ENCODE results near the gene TUBA3D. TPM values are rescaled to one million over a fixed set of nuclear protein-coding genes. Genes with fewer than 3 reads are reported as not detected.
"Not testable (repeated sequence)": the region's sequence is repeated elsewhere in the genome, so short reads cannot be mapped to it uniquely, and the experiment has no call there.

TUBA3D gene
- total and polyA plus RNA-seq, 2 donors from 2014 or later: not detected

DNA sequence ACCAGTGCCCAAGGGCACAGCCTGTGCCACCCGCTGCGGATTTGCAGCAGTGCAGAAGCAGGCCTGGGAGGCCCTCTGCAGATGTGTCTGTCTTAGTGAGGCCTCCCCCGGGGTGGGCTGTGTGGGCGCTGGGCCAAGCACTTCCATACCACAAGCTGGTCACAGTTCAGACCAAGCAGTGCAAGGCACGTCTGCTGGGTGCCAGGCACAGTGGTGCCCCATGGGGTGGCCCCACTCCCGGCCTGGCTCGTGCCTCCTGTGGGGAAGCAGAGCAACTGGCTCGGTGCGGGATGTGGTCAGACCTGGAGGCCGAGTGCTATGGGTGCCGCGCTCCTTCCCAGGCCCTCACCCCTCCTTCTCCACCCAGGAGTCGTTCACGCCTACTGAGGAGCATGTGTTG, 39.3 kb downstream of the TUBA3D start:
- H3K4me1 ChIP-seq (ENCODE audit: control insufficient read depth in 2 of 3, insufficient read depth in 2 of 3, low read depth in 1 of 3, low read length in 3 of 3); DNase-seq; H3K27ac ChIP-seq (ENCODE audit: low read depth in 2 of 2, low read length in 2 of 2); H3K4me3 ChIP-seq (ENCODE audit: low read length in 3 of 3); H3K36me3 ChIP-seq (ENCODE audit: control insufficient read depth in 2 of 3, insufficient read depth in 3 of 3, low read length in 3 of 3); H3K9ac ChIP-seq (ENCODE audit: low read length in 3 of 3); intact Hi-C loops (cut with DNase I); H3K27me3 ChIP-seq (ENCODE audit: control insufficient read depth, insufficient read depth, low read length); FAIRE-seq; H3K9me3 ChIP-seq (ENCODE audit: control insufficient read depth in 2 of 3, insufficient read depth in 1 of 3, low read length in 3 of 3): not testable (repeated sequence)

DNA sequence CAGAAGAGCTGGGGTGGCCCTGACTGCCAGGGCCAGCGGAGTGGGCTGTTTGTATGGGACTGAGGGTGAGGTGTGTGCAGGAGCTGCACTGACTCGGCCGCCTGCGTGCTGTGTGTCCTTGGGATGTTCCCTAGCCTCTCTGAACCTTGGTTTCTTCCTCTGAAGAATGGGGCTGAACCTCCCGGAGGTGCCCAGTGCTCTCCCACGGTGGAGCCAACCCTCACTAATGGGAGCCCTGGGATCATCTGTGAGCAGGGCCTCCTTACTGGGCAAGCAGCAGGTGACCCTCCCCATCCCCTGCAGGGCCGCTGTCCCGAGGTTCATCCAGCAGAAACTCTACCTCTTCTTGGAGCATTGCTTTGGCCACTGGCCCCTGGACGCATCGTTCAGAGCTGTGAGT, 40.1 kb downstream of the TUBA3D start:
- Histone ChIP-seq H3K27me3 (ENCODE audit: control insufficient read depth, insufficient read depth, low read length) (no peaks in the 10 kb centered on the region), H3K27ac (ENCODE audit: low read depth in 2 of 2, low read length in 2 of 2) (no peak overlapping the region), H3K4me3 (ENCODE audit: low read length in 3 of 3) (no peak overlapping the region), H3K9ac (ENCODE audit: low read length in 3 of 3) (no peak overlapping the region), H3K4me1 (ENCODE audit: control insufficient read depth in 2 of 3, insufficient read depth in 2 of 3, low read depth in 1 of 3, low read length in 3 of 3) (no peaks in the 10 kb centered on the region), H3K9me3 (ENCODE audit: control insufficient read depth in 2 of 3, insufficient read depth in 1 of 3, low read length in 3 of 3) (no peaks in the 10 kb centered on the region), H3K36me3 (ENCODE audit: control insufficient read depth in 2 of 3, insufficient read depth in 3 of 3, low read length in 3 of 3) (no peaks in the 10 kb centered on the region)
- intact Hi-C loops (cut with DNase I): no loop called here
- no peak for DNase-seq
- no peak for FAIRE-seq
- TF ChIP-seq, protein P1, sequence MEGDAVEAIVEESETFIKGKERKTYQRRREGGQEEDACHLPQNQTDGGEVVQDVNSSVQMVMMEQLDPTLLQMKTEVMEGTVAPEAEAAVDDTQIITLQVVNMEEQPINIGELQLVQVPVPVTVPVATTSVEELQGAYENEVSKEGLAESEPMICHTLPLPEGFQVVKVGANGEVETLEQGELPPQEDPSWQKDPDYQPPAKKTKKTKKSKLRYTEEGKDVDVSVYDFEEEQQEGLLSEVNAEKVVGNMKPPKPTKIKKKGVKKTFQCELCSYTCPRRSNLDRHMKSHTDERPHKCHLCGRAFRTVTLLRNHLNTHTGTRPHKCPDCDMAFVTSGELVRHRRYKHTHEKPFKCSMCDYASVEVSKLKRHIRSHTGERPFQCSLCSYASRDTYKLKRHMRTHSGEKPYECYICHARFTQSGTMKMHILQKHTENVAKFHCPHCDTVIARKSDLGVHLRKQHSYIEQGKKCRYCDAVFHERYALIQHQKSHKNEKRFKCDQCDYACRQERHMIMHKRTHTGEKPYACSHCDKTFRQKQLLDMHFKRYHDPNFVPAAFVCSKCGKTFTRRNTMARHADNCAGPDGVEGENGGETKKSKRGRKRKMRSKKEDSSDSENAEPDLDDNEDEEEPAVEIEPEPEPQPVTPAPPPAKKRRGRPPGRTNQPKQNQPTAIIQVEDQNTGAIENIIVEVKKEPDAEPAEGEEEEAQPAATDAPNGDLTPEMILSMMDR (IDR thresholded peaks at IDR 0.05; ENCODE audit: borderline replicate concordance, extremely low read depth, insufficient read depth): no peak

GRCh38 chr2:131516621-131517020, 40.7 kb downstream of the TUBA3D start:
- H3K27me3 ChIP-seq (ENCODE audit: control insufficient read depth, insufficient read depth, low read length); intact Hi-C loops (cut with DNase I); H3K9ac ChIP-seq (ENCODE audit: low read length in 3 of 3); H3K4me1 ChIP-seq (ENCODE audit: control insufficient read depth in 2 of 3, insufficient read depth in 2 of 3, low read depth in 1 of 3, low read length in 3 of 3); H3K36me3 ChIP-seq (ENCODE audit: control insufficient read depth in 2 of 3, insufficient read depth in 3 of 3, low read length in 3 of 3); H3K27ac ChIP-seq (ENCODE audit: low read depth in 2 of 2, low read length in 2 of 2); FAIRE-seq; H3K4me3 ChIP-seq (ENCODE audit: low read length in 3 of 3); H3K9me3 ChIP-seq (ENCODE audit: control insufficient read depth in 2 of 3, insufficient read depth in 1 of 3, low read length in 3 of 3): not testable (repeated sequence)
- DNase-seq: peak in 1 of 5 donors; percentile 16

DNA sequence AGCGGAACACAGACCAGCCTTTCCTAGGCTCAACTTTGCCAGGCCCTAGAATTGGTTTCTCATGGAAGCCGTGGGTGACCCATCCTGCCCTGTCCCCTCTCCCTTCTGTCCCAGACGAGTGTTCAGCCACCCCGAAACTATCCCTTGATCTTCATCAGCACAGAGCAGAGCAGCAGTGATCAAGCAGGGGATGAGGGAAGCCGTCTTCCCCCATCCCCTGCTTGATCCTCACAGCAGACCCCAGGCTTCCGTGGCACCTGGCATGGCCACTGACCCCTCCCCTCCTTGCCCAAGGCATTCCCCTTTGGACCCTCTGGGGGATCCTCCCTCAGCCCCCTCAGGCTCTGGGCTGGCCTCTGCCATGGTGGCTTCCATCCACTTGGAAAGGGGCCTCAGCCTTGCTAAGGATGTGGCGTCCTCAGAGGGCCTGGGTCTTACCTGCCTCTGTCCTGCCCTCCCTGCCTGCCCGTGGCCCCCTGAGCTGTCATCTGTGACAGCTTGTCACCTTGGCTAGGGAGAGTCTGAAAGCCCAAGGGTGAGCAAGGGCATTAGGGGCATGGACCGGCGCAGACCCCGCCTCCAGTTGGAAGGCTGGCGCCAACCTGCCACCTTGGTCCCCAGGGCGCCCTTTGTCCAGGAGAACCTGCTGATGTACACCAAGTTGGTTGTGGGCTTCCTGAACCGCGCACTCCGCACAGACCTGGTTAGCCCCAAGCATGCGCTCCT, 41.4 kb downstream of the TUBA3D start:
- TF ChIP-seq, protein P1 (IDR thresholded peaks at IDR 0.05; ENCODE audit: borderline replicate concordance, extremely low read depth, insufficient read depth): no peak
- no peaks in the 10 kb centered on the region for H3K4me1 ChIP-seq (ENCODE audit: control insufficient read depth in 2 of 3, insufficient read depth in 2 of 3, low read depth in 1 of 3, low read length in 3 of 3)
- H3K9ac ChIP-seq (ENCODE audit: low read length in 3 of 3): no peak overlapping the region
- H3K4me3 ChIP-seq (ENCODE audit: low read length in 3 of 3): no peak overlapping the region
- no peak overlapping the region for H3K27ac ChIP-seq (ENCODE audit: low read depth in 2 of 2, low read length in 2 of 2)
- intact Hi-C loops (cut with DNase I): no loop called here
- DNase-seq (no peak), FAIRE-seq (no peak)
- no peaks in the 10 kb centered on the region for H3K36me3 ChIP-seq (ENCODE audit: control insufficient read depth in 2 of 3, insufficient read depth in 3 of 3, low read length in 3 of 3)
- no peaks in the 10 kb centered on the region for H3K9me3 ChIP-seq (ENCODE audit: control insufficient read depth in 2 of 3, insufficient read depth in 1 of 3, low read length in 3 of 3)
- H3K27me3 ChIP-seq (ENCODE audit: control insufficient read depth, insufficient read depth, low read length): no peaks in the 10 kb centered on the region

GRCh38 chr2:131517856-131518255, 41.9 kb downstream of the TUBA3D start:
- FAIRE-seq; H3K27me3 ChIP-seq (ENCODE audit: control insufficient read depth, insufficient read depth, low read length); H3K9ac ChIP-seq (ENCODE audit: low read length in 3 of 3); H3K4me3 ChIP-seq (ENCODE audit: low read length in 3 of 3); H3K9me3 ChIP-seq (ENCODE audit: control insufficient read depth in 2 of 3, insufficient read depth in 1 of 3, low read length in 3 of 3); DNase-seq; H3K27ac ChIP-seq (ENCODE audit: low read depth in 2 of 2, low read length in 2 of 2); H3K36me3 ChIP-seq (ENCODE audit: control insufficient read depth in 2 of 3, insufficient read depth in 3 of 3, low read length in 3 of 3); intact Hi-C loops (cut with DNase I); H3K4me1 ChIP-seq (ENCODE audit: control insufficient read depth in 2 of 3, insufficient read depth in 2 of 3, low read depth in 1 of 3, low read length in 3 of 3): not testable (repeated sequence)

GRCh38 chr2:131518531-131518930, 42.6 kb downstream of the TUBA3D start:
- H3K9ac ChIP-seq (ENCODE audit: low read length in 3 of 3); H3K4me3 ChIP-seq (ENCODE audit: low read length in 3 of 3); H3K27me3 ChIP-seq (ENCODE audit: control insufficient read depth, insufficient read depth, low read length); H3K4me1 ChIP-seq (ENCODE audit: control insufficient read depth in 2 of 3, insufficient read depth in 2 of 3, low read depth in 1 of 3, low read length in 3 of 3); FAIRE-seq; H3K27ac ChIP-seq (ENCODE audit: low read depth in 2 of 2, low read length in 2 of 2); DNase-seq; intact Hi-C loops (cut with DNase I); H3K36me3 ChIP-seq (ENCODE audit: control insufficient read depth in 2 of 3, insufficient read depth in 3 of 3, low read length in 3 of 3); H3K9me3 ChIP-seq (ENCODE audit: control insufficient read depth in 2 of 3, insufficient read depth in 1 of 3, low read length in 3 of 3): not testable (repeated sequence)

Measured in kidney (tissue), 14 donors.